Measurements from ENCODE around the gene ART1. TPM values are rescaled to one million over a fixed set of nuclear protein-coding genes. Genes with fewer than 3 reads are reported as not detected.

The ART1 gene
- total RNA-seq, 1 donor from 2014 or later = 0.29 TPM

GRCh38 chr11:3658252-3658651, 13.3 kb downstream of the ART1 start:
- intact Hi-C loops (cut with DNase I) = no loop called here
- H3K4me3 ChIP-seq = no peak overlapping the region
- DNase-seq = no peak

GRCh38 chr11:3659595-3660515, 14.9 kb downstream of the ART1 start:
- no peak overlapping the region for H3K27ac ChIP-seq
- H3K4me1 ChIP-seq = no peaks in the 10 kb centered on the region
- no peak overlapping the region for H3K4me3 ChIP-seq
- no peak for TF ChIP-seq CTCF (IDR thresholded peaks at IDR 0.05)
- no peaks in the 10 kb centered on the region for H3K9me3 ChIP-seq
- intact Hi-C loops (cut with DNase I) = no loop called here
- no peaks in the 10 kb centered on the region for H3K36me3 ChIP-seq
- DNase-seq (no peak), ATAC-seq (no peak)
- no peaks in the 10 kb centered on the region for H3K27me3 ChIP-seq

More at GRCh38 chr11:3658252-3658651, 13.3 kb downstream of the ART1 start:
- TF ChIP-seq CTCF (IDR thresholded peaks at IDR 0.05) = no peak
- no peak for ATAC-seq
- H3K36me3 ChIP-seq = no peaks in the 10 kb centered on the region
- H3K4me1 ChIP-seq = no peaks in the 10 kb centered on the region
- H3K27ac ChIP-seq = no peak overlapping the region
- no peaks in the 10 kb centered on the region for H3K9me3 ChIP-seq
- H3K27me3 ChIP-seq = no peaks in the 10 kb centered on the region

- ATAC-seq (no peak), DNase-seq (no peak)
- Histone ChIP-seq H3K4me3 (no peak overlapping the region), H3K9me3 (no peaks in the 10 kb centered on the region), H3K4me1 (no peaks in the 10 kb centered on the region), H3K27me3 (no peaks in the 10 kb centered on the region), H3K36me3 (peaks cover 7% of the 10 kb centered on the region), H3K27ac (no peak overlapping the region)
- intact Hi-C loops (cut with DNase I) = no loop called here
- TF ChIP-seq CTCF (IDR thresholded peaks at IDR 0.05) = no peak
These were observed 16.0 kb downstream of the ART1 start for GRCh38 chr11:3660960-3661359.

- no peak for TF ChIP-seq CTCF (IDR thresholded peaks at IDR 0.05)
- ATAC-seq (no peak), DNase-seq (no peak)
- Histone ChIP-seq H3K27me3 (no peaks in the 10 kb centered on the region), H3K36me3 (peaks cover 14% of the 10 kb centered on the region), H3K27ac (no peak overlapping the region), H3K4me1 (no peaks in the 10 kb centered on the region), H3K9me3 (no peaks in the 10 kb centered on the region), H3K4me3 (no peak overlapping the region)
- intact Hi-C loops (cut with DNase I) = no loop called here
These were observed 17.9 kb downstream of the ART1 start for GRCh38 chr11:3662856-3663255.

- no peaks in the 10 kb centered on the region for H3K27me3 ChIP-seq
- no peak overlapping the region for H3K4me3 ChIP-seq
- ATAC-seq (no peak), DNase-seq (no peak)
- H3K4me1 ChIP-seq = no peaks in the 10 kb centered on the region
- TF ChIP-seq CTCF (IDR thresholded peaks at IDR 0.05) = no peak
- H3K27ac ChIP-seq = no peak overlapping the region
- intact Hi-C loops (cut with DNase I) = no loop called here
- peaks cover 16% of the 10 kb centered on the region for H3K36me3 ChIP-seq
- H3K9me3 ChIP-seq = no peaks in the 10 kb centered on the region
These were observed 19.2 kb downstream of the ART1 start for GRCh38 chr11:3664032-3664630.

Data from upper lobe of right lung (tissue), 1 donor.